GM18517 (cell line): ENCODE results near the gene POLD1.

Experiments used
- ATAC-seq: cut with Tn5 transposase; IDR thresholded peaks from one replicate; pipeline ENCODE4 v1.9.1; 2021; ENCODE audit warnings: mild to moderate bottlenecking, moderate library complexity; ENCODE audit not compliant: unreplicated experiment

Gene POLD1

DNA sequence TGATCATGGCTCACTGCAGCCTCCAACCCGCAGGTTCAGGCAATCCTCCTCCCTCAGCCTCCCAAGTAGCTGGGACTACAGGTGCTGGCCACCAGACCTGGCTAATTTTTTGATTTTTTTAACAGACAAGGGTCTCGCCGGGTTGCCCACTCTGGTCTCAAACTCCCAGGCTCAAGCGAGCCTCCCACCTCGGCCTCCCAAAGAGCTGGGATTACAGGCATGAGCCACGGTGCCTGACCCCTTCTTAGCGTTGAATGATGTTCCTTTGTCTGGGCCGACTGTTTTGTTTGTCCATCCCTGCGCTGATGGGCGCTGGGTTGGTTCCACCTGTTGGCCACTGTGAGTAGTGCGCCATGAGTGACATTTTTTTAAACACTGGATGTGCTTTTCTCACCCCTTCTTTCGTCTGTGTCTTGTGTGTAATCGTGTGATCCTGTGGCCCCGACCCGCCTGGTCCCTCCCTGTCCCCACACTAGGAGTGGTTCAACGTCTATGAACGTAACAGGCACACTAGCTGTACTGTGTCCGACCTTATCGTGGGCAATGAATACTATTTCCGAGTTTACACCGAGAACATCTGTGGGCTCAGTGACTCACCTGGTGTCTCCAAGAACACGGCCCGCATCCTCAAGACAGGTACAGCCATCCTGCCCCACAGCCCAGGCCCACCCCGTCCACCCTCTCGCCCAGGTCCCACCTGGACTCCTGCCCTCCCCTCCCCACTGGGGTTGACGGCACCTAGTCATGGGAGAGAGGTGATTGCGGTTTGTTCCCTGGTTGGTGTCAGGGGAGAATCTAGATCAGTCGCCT lies 77.1 kb downstream of the POLD1 start:
- ATAC-seq = no peak

DNA sequence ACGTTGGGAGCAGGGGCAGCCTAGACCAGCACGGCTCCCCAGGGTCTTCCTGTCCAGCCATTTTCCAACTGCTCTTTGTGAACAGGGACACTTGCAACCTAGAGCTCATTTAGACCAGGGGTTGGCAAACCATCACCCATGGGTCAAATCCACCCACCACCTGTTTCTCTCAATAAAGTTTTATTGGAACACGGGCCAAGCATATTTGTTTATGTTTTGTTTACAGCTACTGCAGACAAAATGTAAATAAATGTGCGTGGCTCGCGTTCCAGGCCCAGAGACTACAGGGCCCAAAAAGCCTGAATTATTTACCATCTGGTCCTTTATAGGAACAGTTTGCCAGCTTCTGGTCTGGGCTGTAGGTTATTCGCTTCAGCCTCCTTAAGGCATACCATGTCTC lies 78.8 kb downstream of the POLD1 start:
- ATAC-seq = no peak

DNA sequence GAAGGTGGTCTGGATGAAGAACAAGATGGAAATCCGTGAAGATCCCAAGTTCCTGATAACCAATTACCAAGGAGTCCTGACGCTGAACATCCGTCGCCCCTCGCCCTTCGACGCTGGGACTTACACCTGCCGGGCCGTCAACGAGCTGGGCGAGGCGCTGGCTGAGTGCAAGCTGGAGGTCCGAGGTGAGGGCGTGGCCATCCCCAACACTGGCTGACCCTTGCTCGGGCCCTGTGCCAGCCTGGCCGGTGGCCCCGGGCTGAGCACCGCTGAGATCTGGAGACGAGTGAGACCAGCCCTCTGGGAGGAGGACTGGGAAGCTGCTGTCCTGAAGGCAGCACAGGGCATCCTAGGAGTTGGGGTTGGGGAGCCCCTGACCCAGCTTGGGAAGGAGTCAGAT lies 80.2 kb downstream of the POLD1 start:
- ATAC-seq = no peak

DNA sequence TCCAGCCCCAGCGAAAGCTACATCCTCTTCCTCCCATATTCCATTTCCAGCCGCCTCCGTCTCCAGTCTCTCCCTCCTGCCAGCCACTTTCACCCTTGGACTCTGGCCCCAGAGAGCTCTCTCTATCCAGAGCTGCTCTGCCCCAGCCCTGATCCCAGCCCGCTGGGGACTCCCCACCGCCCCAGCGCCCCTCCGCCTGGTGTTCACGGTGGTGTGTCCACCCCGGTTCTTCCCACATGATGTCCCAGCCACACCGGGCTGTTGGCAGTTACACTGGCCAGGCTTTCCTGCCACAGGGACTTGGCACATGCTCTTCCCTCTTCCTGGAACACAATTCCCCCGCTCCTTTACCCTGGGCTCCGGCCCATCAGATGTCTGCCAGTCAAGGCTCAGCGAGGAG lies 80.9 kb downstream of the POLD1 start:
- ATAC-seq = no peak

DNA sequence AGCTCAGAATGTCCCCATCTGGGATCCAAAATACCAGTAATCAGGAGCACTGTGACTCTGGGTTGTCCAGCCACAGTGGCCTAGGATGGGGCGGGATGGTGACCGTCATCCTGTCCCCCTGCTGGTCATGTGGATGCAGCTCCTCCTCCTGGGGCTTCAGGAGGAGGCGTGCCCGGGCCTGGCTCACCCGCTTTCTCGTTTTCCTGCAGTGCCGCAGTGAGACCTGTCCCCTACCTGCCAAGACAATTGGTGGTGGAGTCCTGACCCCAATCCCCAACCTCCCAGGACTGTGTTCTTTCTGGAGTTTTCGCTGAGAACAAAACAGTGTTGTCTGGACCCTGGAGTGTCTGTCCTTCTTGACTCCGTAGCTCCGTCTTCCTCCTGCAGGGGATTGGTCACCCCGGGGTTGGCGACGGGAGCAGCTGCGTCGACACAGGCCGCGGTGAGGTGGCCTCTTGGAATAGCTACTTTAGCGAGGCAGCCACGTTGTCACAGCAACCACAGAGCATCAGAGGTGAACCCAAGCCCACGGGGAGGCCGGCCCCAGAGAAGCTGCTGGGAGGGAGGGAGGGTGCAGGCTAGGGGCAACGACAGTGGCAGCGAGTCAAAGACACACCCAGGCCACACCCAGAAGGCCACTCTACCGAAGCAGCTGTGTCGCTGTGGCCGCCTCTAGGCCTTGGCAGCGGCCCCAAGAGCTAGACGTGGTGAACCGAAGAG lies 82.0 kb downstream of the POLD1 start:
- ATAC-seq = no peak

DNA sequence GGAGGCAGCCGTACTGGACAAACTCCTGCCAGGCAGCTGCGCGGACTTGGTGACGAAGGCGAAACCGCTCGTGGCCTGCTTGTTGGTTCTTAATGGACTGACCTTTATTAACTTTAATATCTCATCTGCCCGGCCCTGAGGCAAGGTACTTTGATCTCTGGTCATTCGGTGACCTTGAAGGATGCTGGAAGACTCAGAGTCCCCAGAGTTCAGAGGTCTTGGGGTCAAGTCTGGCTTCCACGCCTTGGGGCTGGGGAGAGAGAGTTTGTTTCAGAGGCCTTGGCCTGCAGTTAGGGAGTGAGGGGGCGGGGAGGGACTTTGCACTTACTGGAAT lies 82.5 kb downstream of the POLD1 start:
- no peak for ATAC-seq

DNA sequence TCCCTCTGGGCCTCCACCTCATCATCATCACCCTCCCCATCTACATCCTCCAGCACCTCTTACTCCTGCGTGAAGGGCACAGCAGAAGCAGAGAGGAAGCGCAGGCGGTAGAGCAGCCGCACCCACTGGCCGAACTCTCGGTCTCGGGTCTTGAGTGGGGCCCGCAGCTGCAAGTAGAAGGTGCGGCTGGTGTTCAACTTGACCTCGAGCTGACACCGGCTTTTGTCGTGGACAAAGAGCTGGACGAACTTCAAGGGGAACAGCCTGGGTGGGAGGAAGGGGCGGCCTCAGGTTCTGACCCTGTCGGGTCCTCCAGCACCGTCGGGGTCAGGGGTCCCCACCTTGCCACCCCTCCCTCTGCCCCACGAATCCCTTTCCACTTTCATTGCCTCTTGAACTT lies 83.4 kb downstream of the POLD1 start:
- no peak for ATAC-seq
